HEK293T (cell line): ENCODE data around the gene NKX1-2.

ENCODE experiments used
- BHLHE40 ChIP-seq: fragments of 450-650 bp; IDR thresholded peaks from 2 replicates; pipeline ENCODE4 v1.6.1; 2016; ENCODE audit warnings: mild to moderate bottlenecking, moderate library complexity, borderline replicate concordance
- ELF4 ChIP-seq: fragments of 450-650 bp; IDR thresholded peaks from 2 replicates; pipeline ENCODE4 v1.6.1; 2017; ENCODE audit warnings: antibody characterized with exemption
- FOXM1 ChIP-seq: fragments of 450-650 bp; IDR thresholded peaks from 2 replicates; pipeline ENCODE4 v1.6.1; 2017; ENCODE audit warnings: mild to moderate bottlenecking, borderline replicate concordance
- HDGF ChIP-seq: fragments of 450-650 bp; IDR thresholded peaks from 2 replicates; pipeline ENCODE4 v1.6.1; 2017; ENCODE audit warnings: antibody characterized with exemption, borderline replicate concordance
- NFRKB ChIP-seq: fragments of 450-650 bp; IDR thresholded peaks from 2 replicates; pipeline ENCODE4 v1.6.1; 2016; ENCODE audit warnings: mild to moderate bottlenecking, moderate library complexity
- PKNOX1 ChIP-seq: fragments of 450-650 bp; IDR thresholded peaks from 2 replicates; pipeline ENCODE4 v1.6.1; 2016
- SP1 ChIP-seq: fragments of 450-650 bp; IDR thresholded peaks from 2 replicates; pipeline ENCODE4 v1.6.1; 2017
- SUZ12 ChIP-seq: fragments of 450-650 bp; IDR thresholded peaks from 2 replicates; pipeline ENCODE4 v1.6.1; 2016; ENCODE audit warnings: mild to moderate bottlenecking
- TARDBP ChIP-seq: fragments of 450-650 bp; IDR thresholded peaks from 2 replicates; pipeline ENCODE4 v1.6.1; 2016

- TF ChIP-seq SP1: no peak
- no peak for TF ChIP-seq HDGF
- no peak for TF ChIP-seq BHLHE40
- TF ChIP-seq ELF4: no peak
- no peak for TF ChIP-seq TARDBP
- no peak for TF ChIP-seq SUZ12
- TF ChIP-seq NFRKB: no peak
- no peak for TF ChIP-seq FOXM1
- TF ChIP-seq PKNOX1: peak; percentile 47; the same call in 1 of the 2 replicates
Measured at GRCh38 chr10:124493214-124493882, 43.5 kb upstream of the NKX1-2 start.
